Measurements from ENCODE around the gene DYRK1A. TPM values are rescaled to one million over a fixed set of nuclear protein-coding genes. Genes with fewer than 3 reads are reported as not detected.

DYRK1A gene
- total and polyA plus RNA-seq, 2 of the 13 experiments (the other 11 are each of a cell fraction or from before 2014, with no cell fraction given) = 24.6 to 34.2 TPM

DNA sequence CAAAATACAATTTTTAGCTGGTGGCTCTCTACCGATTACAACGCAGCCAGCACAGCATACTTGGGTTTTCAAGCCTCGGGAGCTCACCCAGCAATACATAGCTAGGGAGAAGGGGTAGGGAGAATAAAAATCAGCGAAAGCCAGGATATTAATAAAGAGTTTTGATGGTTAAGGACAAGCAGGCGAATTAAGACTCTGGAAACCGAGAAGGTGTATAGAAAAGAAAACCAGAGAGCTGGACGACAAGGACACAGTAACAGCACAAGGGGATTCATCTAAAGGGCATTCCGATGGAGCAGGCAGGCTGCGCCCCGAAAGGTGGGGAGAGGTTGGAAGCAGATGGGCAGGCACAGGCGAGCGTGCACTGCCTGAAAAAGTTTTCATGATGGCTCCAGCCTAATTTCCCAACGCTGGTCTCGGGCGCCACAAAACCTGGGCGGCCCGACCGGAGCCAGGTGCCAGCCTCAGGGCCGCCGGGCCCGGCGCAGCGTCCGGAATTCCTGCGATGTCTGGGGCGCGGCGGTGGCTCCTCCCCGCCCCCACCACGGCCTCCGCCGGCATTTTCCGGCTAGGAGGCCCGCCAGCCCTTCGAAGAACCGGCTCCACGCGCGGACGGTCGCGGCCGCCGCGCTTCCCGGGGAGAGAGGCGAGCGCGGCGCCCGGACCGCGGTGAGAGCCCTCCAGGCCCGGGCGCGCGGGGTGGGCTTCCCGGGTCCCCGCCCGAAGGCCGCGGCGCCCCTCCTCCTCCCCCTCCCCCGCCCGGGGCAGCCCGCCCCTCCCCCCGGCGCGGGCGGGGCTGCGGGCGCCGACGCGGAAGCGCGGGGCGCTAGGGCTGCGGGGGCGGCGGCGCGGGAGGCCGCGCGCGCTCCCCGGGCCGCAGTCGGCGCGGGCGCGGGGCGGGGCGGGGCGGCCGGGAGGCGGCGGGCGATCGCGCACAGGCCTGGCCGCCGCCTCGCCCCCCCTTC lies 774 bp upstream of the DYRK1A start (continued):
- TF ChIP-seq, protein P1, sequence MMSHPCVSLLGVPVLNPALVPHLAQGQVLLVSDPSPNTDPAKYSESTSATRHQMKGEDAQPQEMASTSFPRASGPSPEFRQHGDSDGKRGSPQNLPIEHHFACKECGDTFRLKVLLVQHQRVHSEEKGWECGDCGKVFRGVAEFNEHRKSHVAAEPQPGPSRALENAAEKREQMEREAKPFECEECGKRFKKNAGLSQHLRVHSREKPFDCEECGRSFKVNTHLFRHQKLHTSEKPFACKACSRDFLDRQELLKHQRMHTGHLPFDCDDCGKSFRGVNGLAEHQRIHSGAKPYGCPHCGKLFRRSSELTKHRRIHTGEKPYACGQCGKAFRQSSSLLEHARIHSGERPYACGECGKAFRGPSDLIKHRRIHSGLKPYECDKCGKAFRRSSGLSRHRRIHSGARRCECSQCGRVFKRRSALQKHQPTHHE (CRISPR knock-in tag; IDR thresholded peaks at IDR 0.05; ENCODE audit: borderline replicate concordance) = no peak
- TF ChIP-seq ZNF563 (CRISPR knock-in tag; IDR thresholded peaks at IDR 0.05) (peak; percentile 79), ARID2 (CRISPR knock-in tag; IDR thresholded peaks at IDR 0.05; ENCODE audit: borderline replicate concordance) (no peak), ZNF296 (CRISPR knock-in tag; conservative IDR thresholded peaks at IDR 0.05) (no peak), TOE1 (CRISPR knock-in tag; IDR thresholded peaks at IDR 0.05) (no peak), ZNF709 (CRISPR knock-in tag; IDR thresholded peaks at IDR 0.05) (0 out of 2 replicates have a peak, but pooled peaks have one; percentile 47), MYNN (CRISPR knock-in tag; IDR thresholded peaks at IDR 0.05; ENCODE audit: low read depth) (no peak), AGO2 (optimal IDR thresholded peaks at IDR 0.05; ENCODE audit: low read depth, low read length) (peak; percentile 83), ZNF839 (CRISPR knock-in tag; IDR thresholded peaks at IDR 0.05; ENCODE audit: borderline replicate concordance) (no peak), EHMT2 (IDR thresholded peaks at IDR 0.05; ENCODE audit: borderline replicate concordance, low read depth, low read length) (no peak), KLF11 (CRISPR knock-in tag; IDR thresholded peaks at IDR 0.05) (no peak), FOSL1 (CRISPR knock-in tag; IDR thresholded peaks at IDR 0.05; ENCODE audit: borderline replicate concordance) (no peak), PREB (CRISPR knock-in tag; IDR thresholded peaks at IDR 0.05) (no peak), KDM5A (IDR thresholded peaks at IDR 0.05; ENCODE audit: borderline replicate concordance, low read length) (no peak), ZNF772 (CRISPR knock-in tag; IDR thresholded peaks at IDR 0.05) (peak; percentile 47; the same call in 1 of the 2 replicates), HDAC6 (IDR thresholded peaks at IDR 0.05; ENCODE audit: low read depth, low read length) (no peak), HDAC1 (CRISPR knock-in tag; IDR thresholded peaks at IDR 0.05) (peak; percentile 37; the same call in 1 of the 2 replicates), JDP2 (CRISPR knock-in tag; IDR thresholded peaks at IDR 0.05; ENCODE audit: borderline replicate concordance) (no peak), RNF219 (CRISPR knock-in tag; IDR thresholded peaks at IDR 0.05) (no peak), ZNF614 (CRISPR knock-in tag; IDR thresholded peaks at IDR 0.05; ENCODE audit: borderline replicate concordance) (no peak), AKAP8 (CRISPR knock-in tag; IDR thresholded peaks at IDR 0.05) (0 out of 2 replicates have a peak, but pooled peaks have one; percentile 38), ZNF264 (CRISPR knock-in tag; IDR thresholded peaks at IDR 0.05) (no peak), ZNF282 (IDR thresholded peaks at IDR 0.05; ENCODE audit: partially characterized antibody) (no peak), NR2C2 (CRISPR knock-in tag; IDR thresholded peaks at IDR 0.05; ENCODE audit: borderline replicate concordance) (no peak), ZNF232 (CRISPR knock-in tag; IDR thresholded peaks at IDR 0.05; ENCODE audit: borderline replicate concordance) (0 out of 2 replicates have a peak, but pooled peaks have one; percentile 34), KLF16 (CRISPR knock-in tag; IDR thresholded peaks at IDR 0.05) (peak in 1 of 2 experiments; percentile 52; a peak in 1 of 4 replicates)
